AG08395 (cell line): Measurements from ENCODE around the gene FMNL2.
A peak's percentile ranks its signal among the peaks of the same experiment; 100 is the strongest.

ENCODE experiments used
- DNase-seq: peaks from one replicate; pipeline ENCODE4 v3.0.0; 2012; ENCODE audit warnings: mixed read lengths, low spot score

The FMNL2 gene

DNA sequence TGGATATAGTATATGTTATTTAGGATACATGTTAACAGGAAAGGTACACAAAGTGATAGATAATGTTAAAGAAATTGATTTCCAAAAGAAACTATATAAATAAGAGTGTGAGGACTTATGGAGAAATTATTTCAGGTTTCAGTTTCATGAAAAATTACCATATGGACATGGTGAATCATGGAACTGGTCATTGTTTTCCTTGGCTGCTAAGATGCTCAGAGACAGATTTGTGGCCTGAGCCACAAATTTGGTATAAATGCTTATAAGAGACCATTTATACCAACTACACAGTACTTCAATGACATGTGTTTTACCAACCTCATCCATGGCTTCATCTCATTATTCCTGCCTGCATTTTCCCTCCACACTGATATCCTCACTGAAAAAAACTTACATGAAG lies 188.1 kb downstream of the FMNL2 start:
- DNase-seq = peak; percentile 31

DNA sequence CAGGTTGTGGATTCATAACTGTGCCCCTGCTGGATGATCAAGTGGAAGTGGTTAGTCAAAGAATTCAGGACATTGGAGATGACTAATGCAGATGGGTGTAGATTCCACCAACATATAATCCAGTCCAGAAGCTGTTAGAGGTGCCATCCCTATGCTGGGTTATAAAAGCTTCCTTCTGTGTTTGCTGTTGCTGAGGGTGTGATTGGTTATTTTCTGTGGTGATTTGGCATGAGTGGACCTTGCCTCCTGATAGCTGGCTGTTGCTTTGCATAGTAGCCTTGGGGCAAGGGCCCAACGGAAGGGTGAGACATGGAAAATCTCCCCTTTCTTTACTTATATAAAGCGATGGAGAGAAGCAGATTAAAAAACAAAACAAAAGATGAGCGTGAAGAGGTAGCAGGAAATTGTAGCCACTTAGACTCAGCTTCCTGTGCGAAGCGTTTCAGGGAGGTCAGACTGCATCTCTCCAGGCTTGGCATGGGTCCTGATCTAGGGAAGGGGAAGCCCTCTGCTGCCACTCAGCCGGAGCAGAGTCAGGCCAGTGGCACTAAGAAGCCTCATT lies 190.4 kb downstream of the FMNL2 start:
- DNase-seq = peak; percentile 54

DNA sequence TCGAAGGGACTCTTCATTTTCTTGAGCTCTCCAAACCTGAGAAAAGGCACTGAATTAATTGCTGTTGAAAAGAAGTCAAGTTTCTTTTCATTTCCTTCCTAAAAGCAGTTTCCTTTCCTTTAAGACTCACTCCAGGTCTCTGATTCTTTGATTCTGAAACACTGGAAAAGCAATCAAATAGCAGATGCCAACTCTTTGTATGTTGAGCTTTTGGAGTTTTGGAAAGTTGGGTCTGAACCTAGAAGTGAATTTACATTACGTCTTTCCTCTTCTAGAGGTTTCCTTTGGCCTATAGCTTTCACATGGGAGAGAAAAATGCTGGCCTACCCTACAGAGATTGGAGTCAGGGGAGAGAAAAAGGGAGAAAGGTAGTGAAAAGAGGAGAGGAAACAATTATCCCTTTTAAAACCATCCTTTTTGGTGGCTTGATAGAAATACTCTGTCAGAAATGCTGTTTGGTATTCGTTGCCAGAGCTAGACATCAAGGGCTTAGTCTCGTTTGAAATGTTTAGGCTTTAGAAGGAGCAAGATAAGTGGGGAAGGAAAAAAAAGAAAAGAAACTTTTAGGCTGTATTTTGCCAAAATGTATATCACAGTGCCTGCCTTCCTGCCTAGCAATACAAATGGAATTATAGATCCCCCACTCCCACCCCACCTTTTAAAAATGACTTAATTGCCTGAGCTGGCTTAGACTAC lies 194.6 kb downstream of the FMNL2 start:
- no peak for DNase-seq

DNA sequence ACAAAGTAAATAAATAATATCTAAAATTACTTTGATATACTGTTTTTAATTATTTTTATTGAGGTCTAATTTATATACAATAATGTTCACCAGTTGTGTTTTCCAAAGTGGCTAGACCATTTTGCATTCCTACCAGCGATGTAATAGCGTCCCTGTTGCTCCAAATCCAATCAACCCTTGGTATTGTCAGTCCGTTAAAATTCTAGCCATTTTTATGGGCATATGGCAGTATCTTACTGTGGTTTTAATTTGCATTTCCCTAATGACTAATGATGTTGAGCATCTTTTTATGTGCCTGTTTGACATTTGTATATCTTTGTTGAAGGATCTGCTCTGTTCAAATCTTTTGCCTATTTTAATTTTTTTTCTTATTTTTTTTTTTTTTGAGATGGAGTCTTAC lies 197.3 kb downstream of the FMNL2 start:
- DNase-seq = no peak

- no peak for DNase-seq
These were observed 199.6 kb downstream of the FMNL2 start for GRCh38 chr2:152534460-152535135.

DNA sequence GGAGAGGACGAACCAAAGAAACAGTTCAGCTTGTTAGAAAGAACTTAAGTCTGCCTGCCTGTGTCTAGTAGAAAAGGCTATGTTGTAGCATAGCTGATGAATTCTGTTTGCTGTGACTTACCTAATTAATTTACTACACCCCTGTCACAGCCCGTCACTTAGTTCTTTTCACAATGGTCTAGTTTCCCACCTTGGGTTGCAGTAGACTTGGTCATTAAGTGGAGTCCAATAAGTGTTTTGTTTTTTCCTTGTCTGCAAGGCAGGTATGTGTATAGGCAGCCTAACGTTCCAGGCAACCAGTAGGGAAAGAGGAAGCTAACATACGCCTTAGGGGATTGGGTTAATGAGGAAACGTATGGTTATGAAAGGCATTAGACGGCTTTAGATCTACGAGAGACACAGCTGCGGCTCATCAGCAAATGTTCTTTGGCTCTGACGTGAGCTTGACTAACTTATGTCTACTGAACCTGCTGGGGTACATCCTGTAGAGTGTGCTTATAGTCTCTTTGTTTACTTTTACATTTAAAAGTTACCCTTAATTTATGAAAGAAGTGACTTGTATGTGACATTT lies 202.2 kb downstream of the FMNL2 start:
- DNase-seq = no peak

- no peak for DNase-seq
These were observed 204.4 kb downstream of the FMNL2 start for GRCh38 chr2:152539424-152539823.

DNA sequence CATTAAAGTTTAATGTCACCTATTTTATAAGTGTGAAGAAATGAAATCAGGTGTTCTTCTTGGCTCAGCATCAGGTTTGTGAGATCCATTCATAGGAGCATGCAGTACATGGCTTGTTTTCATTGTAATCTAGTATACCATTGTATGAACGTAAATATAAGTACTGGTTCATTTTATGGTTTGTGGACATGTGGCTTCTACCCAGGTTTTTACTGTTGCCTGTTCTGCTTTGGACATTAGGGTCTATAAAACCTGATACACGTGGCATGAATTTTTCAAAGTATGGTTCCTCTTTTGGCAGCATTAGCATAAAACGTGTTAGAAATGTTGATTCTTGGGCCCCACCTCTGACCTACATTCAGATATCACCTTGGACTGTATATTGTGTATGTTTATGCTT lies 206.7 kb downstream of the FMNL2 start:
- no peak for DNase-seq

- no peak for DNase-seq
These were observed 207.5 kb downstream of the FMNL2 start for GRCh38 chr2:152542337-152542994.

DNA sequence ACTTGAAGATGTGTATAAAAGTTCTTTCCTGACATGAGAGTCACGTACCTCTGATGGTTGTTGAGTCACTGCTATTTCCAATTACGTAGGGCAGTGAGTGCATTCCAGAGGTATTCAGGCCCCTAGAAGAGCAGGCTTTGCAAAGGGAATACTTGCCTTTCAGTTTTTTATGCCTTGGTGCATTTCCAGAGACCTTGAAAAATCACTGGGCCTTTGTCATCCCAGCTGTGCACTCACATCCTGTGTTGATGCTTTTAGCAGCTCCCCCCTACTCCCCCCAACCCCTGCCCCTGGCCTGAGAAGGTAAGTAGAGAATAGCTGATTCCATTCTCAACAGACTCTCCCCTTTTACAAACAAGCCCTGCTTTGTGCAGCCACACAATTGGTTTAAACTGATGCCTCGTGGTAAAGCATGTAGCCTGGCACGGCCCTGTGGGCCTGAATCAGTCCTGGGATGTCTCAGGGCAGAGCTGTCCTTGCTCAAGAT lies 208.1 kb downstream of the FMNL2 start:
- peak; percentile 88 for DNase-seq

- DNase-seq = no peak
These were observed 208.7 kb downstream of the FMNL2 start for GRCh38 chr2:152543717-152544116.

DNA sequence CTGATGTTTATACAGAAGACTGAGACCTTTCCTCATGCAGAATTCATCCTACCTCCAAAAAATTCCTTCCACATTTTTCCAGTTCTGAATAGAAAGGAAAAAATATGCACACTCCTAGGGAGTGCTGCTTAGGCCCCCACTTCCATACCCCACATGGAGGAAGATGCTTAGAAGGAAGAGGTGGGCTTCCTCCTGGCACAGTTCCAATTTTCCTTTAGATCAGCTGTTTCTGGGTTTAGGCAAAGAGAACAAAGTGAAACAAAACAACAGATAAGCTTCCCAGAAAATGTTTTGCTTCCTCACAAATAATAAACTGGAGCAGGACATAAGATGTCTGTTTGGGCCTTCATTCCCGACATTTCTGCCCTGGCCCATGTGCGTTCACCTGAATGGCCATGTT lies 209.7 kb downstream of the FMNL2 start:
- DNase-seq = no peak

- no peak for DNase-seq
These were observed 211.4 kb downstream of the FMNL2 start for GRCh38 chr2:152546230-152546837.

GRCh38 chr2:152548111-152548875 lies 213.3 kb downstream of the FMNL2 start:
- DNase-seq = no peak

DNA sequence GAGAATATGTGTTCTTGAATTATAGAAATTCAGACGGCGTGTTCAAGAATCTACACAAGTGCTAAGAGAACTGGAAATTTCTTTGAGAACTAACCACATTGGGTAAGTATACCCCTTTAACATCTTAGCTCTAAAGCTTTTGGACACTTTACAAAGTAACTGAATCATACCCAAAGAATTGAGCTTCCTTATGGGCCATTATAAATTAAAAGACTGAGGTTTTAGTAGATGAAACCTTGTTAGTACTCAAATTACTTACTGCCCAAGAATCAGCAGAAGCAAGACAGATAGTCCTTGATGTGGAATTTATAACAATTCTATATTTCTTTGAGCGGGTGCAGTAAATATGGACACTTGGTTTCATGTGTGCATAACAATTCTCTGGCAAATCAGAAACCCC lies 214.0 kb downstream of the FMNL2 start:
- DNase-seq = peak; percentile 27

- no peak for DNase-seq
These were observed 214.4 kb downstream of the FMNL2 start for GRCh38 chr2:152549423-152549822.

- DNase-seq = no peak
These were observed 215.4 kb downstream of the FMNL2 start for GRCh38 chr2:152550386-152550785.

- no peak for DNase-seq
These were observed 217.9 kb downstream of the FMNL2 start for GRCh38 chr2:152552888-152553287.

GRCh38 chr2:152553518-152553917 lies 218.5 kb downstream of the FMNL2 start:
- no peak for DNase-seq

DNA sequence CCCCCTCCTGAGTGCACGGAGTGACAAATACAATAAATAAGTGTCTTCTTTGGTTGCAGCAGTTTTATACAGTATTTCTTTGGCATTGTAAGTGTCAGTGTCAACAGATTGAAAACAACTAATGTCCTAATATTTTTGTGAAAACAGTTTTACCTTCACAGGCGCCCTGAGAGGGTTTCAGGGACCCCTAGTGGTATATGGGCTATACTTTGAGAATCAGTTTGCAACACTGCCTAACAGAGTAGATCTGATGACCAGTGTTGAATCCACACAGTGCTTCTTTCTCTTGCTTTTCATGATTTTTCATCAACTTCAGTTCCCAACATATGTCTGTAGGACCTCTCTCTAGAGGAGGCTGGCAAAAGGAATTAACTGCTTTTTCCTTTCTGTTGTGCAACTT lies 220.1 kb downstream of the FMNL2 start:
- DNase-seq = no peak

GRCh38 chr2:152556506-152556905 lies 221.5 kb downstream of the FMNL2 start:
- DNase-seq = no peak
